GM18519 (cell line): ENCODE results near the gene OCEL1.
"Not testable (repeated sequence)": the region's sequence is repeated elsewhere in the genome, so short reads cannot be mapped to it uniquely, and the experiment has no call there.

ENCODE experiments used
- ATAC-seq: cut with Tn5 transposase; IDR thresholded peaks from one replicate; pipeline ENCODE4 v1.9.1; 2021; ENCODE audit warnings: mild to moderate bottlenecking, moderate library complexity; ENCODE audit not compliant: unreplicated experiment, low FRiP score

The OCEL1 gene

DNA sequence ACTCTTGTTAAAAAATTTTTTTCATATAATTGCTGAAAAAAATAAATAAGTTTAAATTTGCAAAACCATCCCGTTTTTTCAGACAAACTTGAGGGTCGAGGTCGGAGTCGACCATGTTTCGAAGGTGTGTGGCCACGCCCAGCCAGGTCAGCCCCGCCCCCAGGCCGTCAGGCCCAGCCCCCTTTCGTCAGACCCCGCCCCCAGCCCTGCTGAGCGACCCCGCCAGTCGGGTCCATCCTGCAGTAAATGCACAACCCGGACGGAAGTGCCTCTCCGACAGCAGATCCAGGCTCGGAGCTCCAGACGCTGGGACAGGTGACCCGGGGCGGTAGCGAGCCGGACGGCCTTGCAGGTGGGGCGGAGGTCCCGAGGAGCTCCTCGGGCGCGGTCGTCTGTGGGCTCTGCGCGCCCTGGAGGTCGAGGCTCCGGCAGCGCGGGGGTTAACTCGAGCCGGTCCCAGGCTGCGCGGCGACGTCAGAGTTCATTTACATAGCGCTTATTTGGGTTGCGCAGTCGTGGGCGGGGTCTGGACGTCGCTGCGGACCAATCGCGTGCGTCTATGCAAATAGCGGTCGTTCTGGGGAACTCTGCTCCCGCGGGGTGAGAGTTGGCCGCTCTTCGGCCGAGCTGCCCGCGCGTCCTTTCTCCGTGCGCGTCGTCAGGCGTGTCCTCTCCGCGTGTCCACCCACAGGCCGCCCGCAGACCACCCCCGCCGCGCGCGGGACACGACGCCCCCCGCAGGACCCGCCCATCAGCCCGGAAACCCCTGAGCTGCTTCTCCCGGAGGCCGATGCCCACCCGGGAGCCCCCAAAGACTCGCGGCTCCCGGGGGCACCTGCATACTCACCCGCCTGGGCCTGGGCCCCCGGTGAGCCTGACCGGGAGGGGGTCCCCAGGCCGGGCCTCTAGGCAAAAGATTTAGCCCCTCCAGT, at the start of gene OCEL1:
TSS of gene OCEL1 (plus strand) at position 225 of the 932 bp plus-strand sequence. CDS start at position 247, 22 bp downstream.
- peak; percentile 74 for ATAC-seq

GRCh38 chr19:17178291-17178690, 47.7 kb upstream of the OCEL1 start:
- no peak for ATAC-seq

- no peak for ATAC-seq
Measured at GRCh38 chr19:17180997-17181702, 44.9 kb upstream of the OCEL1 start.

- no peak for ATAC-seq
Measured at GRCh38 chr19:17183271-17183761, 42.7 kb upstream of the OCEL1 start.

- ATAC-seq, result no peak
Measured at GRCh38 chr19:17183858-17184321, 42.1 kb upstream of the OCEL1 start.

DNA sequence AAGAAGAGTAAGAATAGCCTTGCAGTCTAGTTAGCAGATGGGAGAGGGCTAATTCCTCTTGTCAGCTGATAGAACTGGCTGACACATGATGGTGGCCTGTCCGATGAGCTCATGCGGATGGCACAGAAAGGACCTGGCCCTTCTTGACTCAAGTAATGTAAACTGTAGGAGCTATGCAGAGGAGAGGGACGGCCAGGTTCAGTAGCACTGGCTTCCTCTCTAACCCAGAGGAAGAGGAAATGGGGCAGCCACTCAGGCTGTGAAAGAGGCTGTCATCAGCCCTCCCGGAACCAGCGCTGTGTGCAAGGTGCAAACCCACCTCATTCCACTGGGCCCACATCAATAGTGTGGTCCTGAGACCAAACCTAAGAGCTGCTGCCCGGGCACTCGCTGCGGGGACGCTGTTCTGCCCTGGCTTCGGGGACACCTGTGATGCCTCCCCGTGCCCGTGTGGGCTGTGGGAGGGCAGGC, 41.6 kb upstream of the OCEL1 start:
- ATAC-seq, result no peak

DNA sequence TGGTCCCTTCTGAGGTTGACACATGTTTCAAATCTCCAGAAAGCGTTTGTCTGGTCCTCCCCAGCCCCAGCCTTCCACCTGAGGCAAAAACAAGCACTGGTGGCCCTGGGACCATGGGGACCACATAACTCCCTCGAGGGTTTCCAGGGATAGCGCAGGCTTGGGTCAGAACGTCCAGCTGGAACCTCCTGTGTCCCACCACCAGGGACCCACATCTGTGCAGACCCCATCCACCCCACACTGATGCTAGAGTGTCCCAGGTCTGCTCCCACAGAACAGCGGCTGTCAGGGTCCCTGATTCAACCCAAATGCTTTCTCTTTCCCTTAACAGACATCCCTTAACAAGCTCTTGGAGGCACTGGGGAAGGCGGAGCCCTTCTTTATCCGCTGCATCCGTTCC, 40.4 kb upstream of the OCEL1 start:
- ATAC-seq, result no peak

DNA sequence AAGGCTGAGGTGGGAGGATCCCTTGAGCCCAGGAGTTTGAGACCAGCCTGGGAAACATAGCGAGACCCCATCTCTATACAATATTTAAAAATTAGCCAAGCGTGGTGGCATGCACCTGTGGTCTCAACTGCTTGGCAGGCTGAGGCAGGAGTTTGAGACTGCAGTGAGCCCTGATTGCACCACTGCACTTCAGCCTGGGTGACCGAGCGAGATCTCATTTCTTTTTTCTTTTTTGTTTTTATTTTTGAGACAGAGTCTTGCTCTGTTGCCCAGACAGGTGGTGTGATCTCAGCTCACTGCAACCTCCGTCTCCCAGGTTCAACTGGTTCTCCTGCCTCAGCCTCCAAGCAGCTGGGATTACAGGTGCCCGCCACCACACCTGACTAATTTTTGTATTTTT, 34.3 kb upstream of the OCEL1 start:
- ATAC-seq, result not testable (repeated sequence)

- ATAC-seq, result no peak
Measured at GRCh38 chr19:17192751-17193150, 33.3 kb upstream of the OCEL1 start.

GRCh38 chr19:17194608-17195007, 31.4 kb upstream of the OCEL1 start:
- ATAC-seq, result no peak

- ATAC-seq, result no peak
Measured at GRCh38 chr19:17195106-17195505, 30.9 kb upstream of the OCEL1 start.

DNA sequence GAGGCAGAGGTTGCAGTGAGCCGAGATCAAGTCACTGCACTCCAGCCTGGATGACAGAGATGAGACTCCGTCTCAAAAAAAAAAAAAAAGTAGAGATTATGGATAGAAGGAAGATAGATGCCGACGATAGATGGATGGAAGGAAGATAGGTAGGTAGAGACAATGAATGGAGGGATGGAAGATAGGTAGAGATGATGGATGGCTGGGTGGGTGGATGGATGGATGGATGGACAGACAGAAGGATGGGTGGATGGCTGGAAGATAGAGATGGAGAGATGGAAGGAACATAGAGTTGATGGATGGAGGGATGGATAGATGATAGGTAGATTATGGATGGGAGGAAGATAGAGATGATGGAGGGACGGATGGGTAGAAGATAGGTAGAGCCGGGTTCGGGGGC, 29.4 kb upstream of the OCEL1 start:
- no peak for ATAC-seq

GRCh38 chr19:17197666-17198065, 28.4 kb upstream of the OCEL1 start:
- no peak for ATAC-seq

DNA sequence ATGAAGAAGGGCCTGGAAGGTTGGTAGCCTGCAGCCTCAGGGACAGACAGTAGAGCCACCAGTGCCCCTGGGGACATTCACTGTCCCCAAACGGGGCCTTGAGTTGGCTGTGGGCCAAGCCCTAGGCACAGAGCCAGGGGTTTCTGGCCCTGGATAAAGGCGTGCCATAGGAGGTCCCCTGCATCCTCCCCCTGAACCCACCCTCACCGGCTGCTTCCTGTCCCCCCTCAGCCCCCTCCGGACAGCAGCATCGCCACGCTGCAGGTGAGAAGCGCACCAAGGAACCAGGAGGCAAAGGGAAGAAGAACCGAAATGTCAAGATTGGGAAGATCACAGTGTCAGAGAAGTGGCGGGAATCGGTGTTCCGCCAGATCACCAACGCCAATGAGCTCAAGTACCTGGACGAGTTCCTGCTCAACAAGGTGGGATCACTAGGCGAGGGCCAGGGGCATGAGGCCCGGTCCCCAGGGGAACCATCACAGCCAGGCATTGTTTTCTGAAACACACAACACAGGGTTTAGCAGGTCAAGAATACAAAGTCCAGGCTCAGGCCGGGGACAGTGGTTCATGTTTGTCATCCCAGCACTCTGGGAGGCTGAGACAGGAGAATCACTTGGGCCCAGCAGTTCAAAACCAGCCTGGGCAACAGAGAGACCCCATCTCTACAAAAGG, 25.5 kb upstream of the OCEL1 start:
- no peak for ATAC-seq

- ATAC-seq, result no peak
Measured at GRCh38 chr19:17202249-17202648, 23.8 kb upstream of the OCEL1 start.

DNA sequence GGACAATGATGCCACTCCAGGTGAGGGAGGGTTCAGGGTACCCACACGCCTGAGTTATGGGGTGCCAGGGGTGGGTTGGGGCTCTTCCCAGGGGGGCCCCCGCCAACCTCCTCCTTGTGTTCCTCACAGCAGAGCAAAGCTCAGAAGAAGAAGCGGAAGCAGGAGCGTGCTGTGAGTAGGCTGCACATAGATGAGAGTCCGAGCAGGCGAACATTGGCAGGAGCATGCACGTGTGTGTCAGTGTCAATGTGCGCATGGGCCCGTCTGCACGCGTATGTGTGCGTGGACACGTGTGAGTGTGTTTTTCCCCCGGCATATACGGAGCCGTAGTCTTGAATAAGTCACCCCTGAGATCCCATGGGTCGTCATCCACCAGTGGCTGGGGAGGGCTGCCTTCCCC, 23.3 kb upstream of the OCEL1 start:
- ATAC-seq, result no peak

DNA sequence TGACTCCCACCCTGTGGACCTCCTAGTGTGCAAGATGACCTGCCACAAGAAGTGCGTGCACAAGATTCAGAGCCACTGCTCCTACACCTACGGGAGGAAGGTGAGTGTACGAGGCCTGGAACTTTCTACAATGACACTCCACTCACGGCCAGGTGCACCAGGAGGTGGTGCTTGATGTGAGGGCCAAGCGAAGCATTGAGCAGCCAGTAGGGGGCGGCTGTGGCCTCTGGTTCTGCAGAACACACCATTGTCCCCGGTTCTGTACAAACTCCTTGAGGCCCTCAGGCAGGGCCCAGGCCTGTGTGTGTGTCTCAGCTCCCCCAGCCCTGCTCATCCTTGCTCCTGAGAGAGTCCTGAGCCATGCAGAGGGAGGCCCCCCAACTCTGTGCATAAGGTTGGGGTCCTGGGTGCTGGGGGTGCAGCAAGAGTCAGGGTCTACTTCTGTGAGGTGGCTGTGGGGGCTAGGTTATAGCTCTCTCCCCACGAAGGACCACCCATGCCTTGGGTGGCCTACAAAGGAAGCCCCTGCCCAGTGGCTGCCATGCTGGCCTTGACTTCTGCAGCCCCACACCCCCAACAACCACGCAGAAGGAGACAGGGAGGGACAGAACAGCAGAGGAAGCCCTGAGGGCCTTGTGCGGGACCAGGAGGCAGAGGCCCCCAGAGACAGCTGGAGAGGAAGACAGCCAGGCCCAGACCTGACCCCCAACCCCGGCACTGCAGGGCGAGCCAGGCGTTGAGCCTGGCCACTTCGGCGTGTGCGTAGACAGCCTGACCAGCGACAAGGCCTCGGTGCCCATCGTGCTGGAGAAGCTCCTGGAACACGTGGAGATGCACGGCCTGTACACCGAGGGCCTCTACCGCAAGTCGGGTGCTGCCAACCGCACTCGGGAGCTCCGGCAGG, 20.5 kb upstream of the OCEL1 start:
- no peak for ATAC-seq

- ATAC-seq, result no peak
Measured at GRCh38 chr19:17206736-17207581, 19.1 kb upstream of the OCEL1 start.
